HG02588 (cell line): ENCODE results near the gene UIMC1.
"Not testable (repeated sequence)": the region's sequence is repeated elsewhere in the genome, so short reads cannot be mapped to it uniquely, and the experiment has no call there.

ENCODE experiments used
- ATAC-seq: cut with Tn5 transposase; IDR thresholded peaks from one replicate; pipeline ENCODE4 v1.9.1; 2021; ENCODE audit warnings: mild to moderate bottlenecking, moderate library complexity; ENCODE audit not compliant: unreplicated experiment

UIMC1 gene

GRCh38 chr5:177008716-177009115, 2.1 kb upstream of the UIMC1 start:
- ATAC-seq = no peak

DNA sequence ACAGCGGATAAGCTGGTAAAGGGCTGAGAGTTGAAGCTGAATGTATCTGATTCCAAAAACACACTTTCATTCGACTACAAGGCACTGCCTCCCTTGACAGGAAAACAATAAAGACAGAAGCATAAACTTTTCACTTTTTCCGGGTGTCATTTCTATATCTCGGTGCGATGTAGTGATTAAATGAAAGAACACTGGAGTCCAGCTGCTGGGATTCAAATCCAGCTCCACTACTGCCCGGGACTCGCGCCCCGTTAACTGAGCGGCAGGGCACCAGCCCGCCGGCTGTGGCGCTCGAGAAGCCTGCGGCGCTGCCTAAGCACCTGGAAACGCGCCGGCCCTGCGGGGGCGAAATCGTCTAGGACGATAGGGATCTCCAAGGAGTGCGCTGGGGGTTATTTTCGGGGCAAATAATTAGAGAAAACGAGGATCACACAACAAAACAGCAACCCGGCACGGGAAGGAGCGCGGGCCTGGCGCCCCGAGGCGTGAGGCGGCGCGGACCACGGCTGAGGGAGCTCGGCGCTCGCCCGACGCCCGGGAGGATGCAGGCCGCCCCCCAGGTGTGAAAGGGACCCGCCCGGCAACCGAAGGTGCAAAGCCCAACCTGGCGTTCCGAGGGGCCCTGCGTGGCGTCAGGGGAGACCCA, 837 bp downstream of the UIMC1 start:
- ATAC-seq = peak; percentile 60

DNA sequence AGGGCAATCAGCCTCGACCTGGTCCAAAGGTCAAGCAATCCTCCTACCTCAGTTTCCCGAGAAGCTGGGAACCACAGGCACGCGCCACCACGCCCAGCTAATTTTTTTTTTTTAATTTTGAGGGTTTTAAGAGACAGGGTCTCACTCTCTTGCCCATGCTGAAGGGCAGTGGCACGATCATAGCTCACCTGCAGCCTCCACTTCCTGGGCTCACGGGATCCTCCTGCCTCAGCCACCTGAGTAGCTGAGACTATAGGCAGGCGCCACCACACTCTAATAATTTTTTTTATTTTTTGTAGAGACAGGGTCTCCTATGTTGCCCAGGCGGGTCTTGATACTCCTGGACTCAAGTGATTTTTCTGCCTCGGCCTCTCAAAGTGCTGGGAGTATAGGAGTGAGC, 1.6 kb downstream of the UIMC1 start:
- ATAC-seq = no peak

- no peak for ATAC-seq
Measured at GRCh38 chr5:177003649-177004048, 2.9 kb downstream of the UIMC1 start.

DNA sequence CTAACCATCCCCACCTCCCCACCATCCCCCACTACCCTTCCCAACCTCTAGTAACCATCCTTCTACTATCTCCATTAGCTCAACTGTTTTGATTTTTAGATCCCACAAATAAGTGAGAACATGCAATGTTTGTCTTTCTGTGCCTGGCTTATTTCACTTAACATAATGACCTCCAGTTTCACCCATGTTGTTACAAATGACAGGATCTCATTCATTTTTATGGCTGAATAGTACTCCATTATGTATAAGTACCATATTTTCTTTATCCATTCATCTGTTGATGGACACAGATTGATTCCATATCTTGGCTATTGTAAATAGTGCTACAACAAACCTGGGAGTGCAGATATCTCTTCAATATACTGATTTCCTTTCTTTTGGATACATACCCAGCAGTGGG, 7.1 kb downstream of the UIMC1 start:
- ATAC-seq = not testable (repeated sequence)

DNA sequence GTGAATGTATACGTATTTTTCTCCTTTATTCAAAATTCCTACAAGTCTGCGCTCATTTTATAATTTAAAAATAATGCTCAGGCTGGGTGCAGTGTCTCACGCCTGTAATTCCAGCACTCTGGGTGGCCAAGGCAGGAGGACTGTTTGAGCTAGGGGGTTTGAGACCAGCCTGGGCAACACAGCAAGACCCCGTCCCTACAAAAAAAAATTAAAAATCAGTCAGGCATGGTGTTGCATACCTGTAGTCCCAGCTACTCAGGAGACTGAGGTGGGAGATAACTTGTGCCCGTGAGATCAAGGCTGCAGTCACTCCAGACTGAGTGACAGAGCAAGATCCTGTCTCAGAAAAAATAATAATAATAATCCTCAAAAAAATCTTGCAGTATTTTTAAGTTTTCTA, 7.8 kb downstream of the UIMC1 start:
- no peak for ATAC-seq

DNA sequence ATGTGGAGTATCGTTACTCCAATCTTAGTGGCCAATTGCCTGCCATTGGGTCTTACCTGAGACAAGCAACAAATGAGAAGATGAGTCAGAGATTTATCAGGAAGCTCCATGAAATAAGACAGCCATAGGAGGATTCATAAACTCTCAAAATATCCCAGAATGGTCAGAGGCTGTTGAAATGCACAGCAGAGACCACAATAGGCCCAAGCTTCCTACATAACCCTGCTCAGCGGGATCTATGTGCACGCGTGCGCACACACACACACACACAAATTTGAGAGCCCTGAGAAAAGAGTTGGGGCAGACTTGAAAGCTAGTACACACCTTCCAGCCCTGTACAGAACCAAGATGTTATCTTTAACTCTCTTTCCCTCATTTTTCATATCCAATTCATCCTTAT, 9.8 kb downstream of the UIMC1 start:
- ATAC-seq = no peak

- no peak for ATAC-seq
Measured at GRCh38 chr5:176995896-176996767, 10.4 kb downstream of the UIMC1 start.

DNA sequence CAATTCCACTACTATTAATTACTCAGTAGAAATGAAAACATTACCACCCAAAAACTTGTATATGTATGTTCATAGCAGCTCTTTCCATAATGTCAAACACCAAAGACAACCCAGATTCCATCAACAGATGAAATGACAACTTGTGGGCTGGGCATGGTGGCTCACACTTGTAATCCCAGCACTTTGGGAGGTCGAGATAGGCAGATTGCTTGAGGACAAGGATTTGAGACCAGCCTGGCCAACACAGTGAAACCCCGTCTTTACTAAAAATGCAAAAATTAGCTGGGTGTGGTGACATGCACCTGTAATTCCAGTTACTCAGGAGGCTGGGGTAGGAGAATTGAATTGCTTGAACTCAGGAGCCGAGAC, 11.5 kb downstream of the UIMC1 start:
- no peak for ATAC-seq

DNA sequence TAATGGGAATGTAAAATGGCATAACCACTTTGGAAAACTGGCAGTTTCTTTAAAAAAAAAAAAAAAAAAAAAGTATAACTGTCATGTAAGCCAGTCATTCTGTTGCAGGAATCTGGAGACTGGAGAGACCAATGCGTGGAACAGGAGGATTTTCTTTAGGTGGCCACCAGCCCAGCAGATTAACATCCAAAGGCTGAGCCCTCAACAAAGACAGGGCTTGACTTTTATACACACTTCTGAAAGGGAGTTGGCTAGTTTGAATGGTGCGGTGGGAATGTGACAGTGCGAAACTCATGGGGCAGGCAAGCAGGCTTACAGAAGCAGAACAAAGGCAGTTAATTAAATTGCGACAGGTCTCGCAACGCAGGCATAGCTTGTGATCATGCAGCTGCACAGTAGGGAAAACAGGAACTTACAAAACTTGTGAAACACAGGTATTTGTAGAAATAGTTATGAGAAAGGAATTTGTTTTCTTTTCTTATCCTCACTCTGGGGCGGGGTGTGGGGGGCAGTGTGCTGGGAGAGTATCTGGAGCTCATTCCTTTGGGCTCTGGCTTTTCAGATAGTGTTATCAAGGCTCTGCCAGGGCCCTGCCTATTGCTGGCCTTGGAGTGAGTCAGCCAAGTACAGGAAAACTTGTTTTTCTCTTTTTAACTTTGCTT, 12.0 kb downstream of the UIMC1 start:
- ATAC-seq = no peak

- not testable (repeated sequence) for ATAC-seq
Measured at GRCh38 chr5:176993081-176993480, 13.5 kb downstream of the UIMC1 start.

DNA sequence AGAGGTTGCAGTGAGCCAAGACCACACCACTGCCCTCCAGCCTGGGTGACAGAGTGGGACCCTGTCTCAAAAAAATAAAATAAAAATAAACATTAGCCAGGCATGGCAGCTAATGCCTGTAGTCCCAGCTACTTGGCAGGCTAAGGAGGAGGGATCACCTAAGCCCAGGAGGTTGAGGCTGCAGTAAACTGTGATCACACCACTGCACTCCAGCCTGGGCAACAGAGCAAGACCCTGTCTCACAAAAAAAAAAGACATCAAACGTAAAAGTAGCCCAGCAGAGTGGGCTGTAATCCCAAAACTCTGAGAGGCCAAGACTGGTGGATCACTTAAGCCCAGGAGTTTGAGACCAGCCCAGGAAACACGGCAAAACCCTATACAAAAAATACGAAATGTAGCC, 19.0 kb downstream of the UIMC1 start:
- ATAC-seq = no peak

DNA sequence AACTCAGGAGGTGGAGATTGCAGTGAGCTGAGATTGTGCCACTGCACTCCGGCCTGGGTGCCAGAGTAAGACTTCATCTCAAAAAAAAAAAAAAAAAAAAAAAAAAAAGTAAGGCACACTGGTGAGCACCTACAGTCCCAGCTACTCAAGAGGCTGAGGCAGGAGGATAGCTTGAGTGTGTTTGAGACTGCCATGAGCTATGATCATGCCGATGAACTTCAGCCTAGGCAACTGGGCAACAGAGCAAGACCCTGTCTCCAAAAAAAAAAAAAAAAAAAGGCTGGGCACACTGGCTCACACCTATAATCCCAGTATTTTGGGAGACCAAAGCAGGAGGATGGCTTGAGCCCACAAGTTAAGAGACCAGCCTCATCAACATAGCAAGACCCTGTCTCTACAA, 20.3 kb downstream of the UIMC1 start:
- ATAC-seq = no peak

- no peak for ATAC-seq
Measured at GRCh38 chr5:176985516-176985915, 21.1 kb downstream of the UIMC1 start.

DNA sequence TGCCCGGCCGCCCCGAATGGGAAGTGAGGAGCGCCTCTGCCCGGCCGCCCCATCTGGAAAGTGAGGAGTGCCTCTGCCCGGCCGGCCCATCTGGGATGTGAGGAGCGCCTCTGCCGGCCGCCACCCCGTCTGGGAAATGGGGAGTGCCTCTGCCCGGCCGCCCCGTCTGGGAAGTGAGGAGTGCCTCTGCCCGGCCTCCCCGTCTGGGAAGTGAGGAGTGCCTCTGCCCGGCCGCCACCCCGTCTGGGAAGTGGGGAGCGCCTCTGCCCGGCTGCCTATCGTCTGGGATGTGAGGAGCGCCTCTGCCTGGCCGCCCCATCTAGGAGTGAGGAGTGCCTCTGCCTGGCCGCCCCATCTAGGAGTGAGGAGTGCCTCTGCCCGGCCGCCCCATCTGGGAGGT, 22.4 kb downstream of the UIMC1 start:
- ATAC-seq = not testable (repeated sequence)

- ATAC-seq = not testable (repeated sequence)
Measured at GRCh38 chr5:176983593-176983992, 23.0 kb downstream of the UIMC1 start.

DNA sequence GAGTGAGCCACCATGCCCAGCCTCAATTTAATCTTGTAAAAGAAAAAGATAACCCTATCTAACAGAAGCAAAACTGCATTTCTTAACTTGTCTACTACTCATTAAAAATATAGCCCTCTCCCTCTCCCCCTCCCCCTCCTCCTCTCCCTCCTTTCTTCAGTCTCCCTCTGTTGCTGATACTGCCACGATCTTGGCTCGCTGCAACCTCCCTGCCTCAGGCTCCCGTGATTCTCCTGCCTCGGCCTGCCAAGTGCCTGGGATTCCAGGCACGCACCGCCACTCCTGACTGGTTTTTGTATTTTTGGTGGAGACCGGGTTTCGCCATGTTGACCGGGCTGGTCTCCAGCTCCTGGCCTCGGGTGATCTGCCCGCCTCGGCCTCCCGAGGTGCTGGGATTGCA, 23.5 kb downstream of the UIMC1 start:
- not testable (repeated sequence) for ATAC-seq

DNA sequence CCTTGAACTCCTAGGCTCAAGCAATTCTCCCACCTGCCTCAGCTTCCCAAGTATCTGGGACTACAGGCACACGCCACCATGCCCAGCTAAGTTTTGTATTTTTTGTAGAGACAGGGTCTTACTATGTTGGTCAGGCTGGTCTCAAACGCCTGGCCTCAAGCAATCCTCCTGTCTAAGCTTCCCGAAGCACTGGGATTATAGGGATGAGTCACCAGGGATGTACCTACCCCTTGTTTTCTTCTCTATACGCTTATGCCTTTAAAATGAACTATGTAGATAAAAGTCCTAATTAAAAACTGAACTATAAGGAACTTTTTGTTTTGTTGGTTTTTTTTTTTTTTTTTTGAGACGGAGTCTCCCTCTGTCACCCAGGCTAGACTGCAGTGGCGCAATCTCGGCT, 25.8 kb downstream of the UIMC1 start:
- no peak for ATAC-seq

GRCh38 chr5:176979669-176980068, 26.9 kb downstream of the UIMC1 start:
- no peak for ATAC-seq

- ATAC-seq = no peak
Measured at GRCh38 chr5:176965633-176966032, 40.9 kb downstream of the UIMC1 start.

DNA sequence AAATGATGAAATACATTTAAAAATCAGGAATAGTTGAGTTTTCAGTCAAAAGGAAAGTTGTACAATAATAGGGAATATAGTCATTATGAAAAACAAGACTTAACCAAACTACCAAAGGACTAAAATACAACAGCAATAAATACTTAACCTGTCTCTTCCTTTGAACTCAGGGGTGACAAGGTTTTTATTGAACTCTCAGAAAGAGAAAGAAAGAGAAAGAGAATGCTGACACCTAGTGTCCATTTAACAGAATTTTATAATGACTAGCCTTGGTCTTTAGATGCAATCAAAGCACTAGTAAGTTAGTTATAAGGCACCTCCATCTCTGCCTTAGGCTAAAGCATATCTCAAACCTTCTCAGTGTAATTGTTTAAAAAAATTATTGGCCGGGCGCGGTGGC, 47.5 kb downstream of the UIMC1 start:
- ATAC-seq = no peak

GRCh38 chr5:176956756-176957155, 49.8 kb downstream of the UIMC1 start:
- no peak for ATAC-seq
